ENCODE measurements around the gene F7. TPM values are rescaled to one million over a fixed set of nuclear protein-coding genes. Genes with fewer than 3 reads are reported as not detected.
"Not testable (repeated sequence)": the region's sequence is repeated elsewhere in the genome, so short reads cannot be mapped to it uniquely, and the experiment has no call there.

F7 gene
- total and polyA plus RNA-seq, 4 donors: 0.08 to 0.69 TPM; not detected in 2

- Histone ChIP-seq H3K4me1 (ENCODE audit: control insufficient read depth in 1 of 2, insufficient read depth in 2 of 2, low read length in 2 of 2) (no peaks in the 10 kb centered on the region), H3K4me3 (ENCODE audit: low read length in 2 of 2) (no peak overlapping the region), H3K27ac (ENCODE audit: low read depth in 1 of 2, low read length in 2 of 2) (no peak overlapping the region), H3K9me3 (ENCODE audit: control insufficient read depth, low read length) (no peaks in the 10 kb centered on the region), H3K27me3 (ENCODE audit: control insufficient read depth in 1 of 2, insufficient read depth in 2 of 2, low read length in 1 of 2) (no peaks in the 10 kb centered on the region), H3K36me3 (ENCODE audit: control insufficient read depth in 1 of 2, insufficient read depth in 2 of 2, low read length in 1 of 2) (no peaks in the 10 kb centered on the region)
- WGBS, 2 donors: 73 to 79% methylated on average over 9 of the region's 9 CpGs
- DNase-seq: no peak
- intact Hi-C loops (cut with DNase I): no loop called here
- no peak for ATAC-seq (ENCODE audit: low FRiP score)
These were observed 1.9 kb upstream of the F7 start for GRCh38 chr13:113103646-113104045.

GRCh38 chr13:113105921-113106452, 396 bp downstream of the F7 start:
- Histone ChIP-seq H3K27me3 (ENCODE audit: control insufficient read depth in 1 of 2, insufficient read depth in 2 of 2, low read length in 1 of 2) (no peaks in the 10 kb centered on the region), H3K27ac (ENCODE audit: low read depth in 1 of 2, low read length in 2 of 2) (no peak overlapping the region), H3K36me3 (ENCODE audit: control insufficient read depth in 1 of 2, insufficient read depth in 2 of 2, low read length in 1 of 2) (no peaks in the 10 kb centered on the region), H3K9me3 (ENCODE audit: control insufficient read depth, low read length) (no peaks in the 10 kb centered on the region), H3K4me3 (ENCODE audit: low read length in 2 of 2) (no peak overlapping the region), H3K4me1 (ENCODE audit: control insufficient read depth in 1 of 2, insufficient read depth in 2 of 2, low read length in 2 of 2) (no peaks in the 10 kb centered on the region)
- WGBS, 2 donors: 53 to 58% methylated on average over 16 of the region's 16 CpGs
- intact Hi-C loops (cut with DNase I): no loop called here
- DNase-seq (no peak), ATAC-seq (ENCODE audit: low FRiP score) (no peak)

- no peaks in the 10 kb centered on the region for H3K9me3 ChIP-seq (ENCODE audit: control insufficient read depth, low read length)
- DNase-seq (peak in 1 of 2 donors; percentile 9), ATAC-seq (ENCODE audit: low FRiP score) (no peak)
- H3K27ac ChIP-seq (ENCODE audit: low read depth in 1 of 2, low read length in 2 of 2): no peak overlapping the region
- H3K36me3 ChIP-seq (ENCODE audit: control insufficient read depth in 1 of 2, insufficient read depth in 2 of 2, low read length in 1 of 2): no peaks in the 10 kb centered on the region
- no peaks in the 10 kb centered on the region for H3K4me1 ChIP-seq (ENCODE audit: control insufficient read depth in 1 of 2, insufficient read depth in 2 of 2, low read length in 2 of 2)
- H3K27me3 ChIP-seq (ENCODE audit: control insufficient read depth in 1 of 2, insufficient read depth in 2 of 2, low read length in 1 of 2): no peaks in the 10 kb centered on the region
- H3K4me3 ChIP-seq (ENCODE audit: low read length in 2 of 2): no peak overlapping the region
- 79 to 80% methylated on average over 22 to 25 of the region's 25 CpGs for WGBS, 2 donors
- intact Hi-C loops (cut with DNase I): no loop called here
These were observed 1.2 kb downstream of the F7 start for GRCh38 chr13:113106711-113107351.

DNA sequence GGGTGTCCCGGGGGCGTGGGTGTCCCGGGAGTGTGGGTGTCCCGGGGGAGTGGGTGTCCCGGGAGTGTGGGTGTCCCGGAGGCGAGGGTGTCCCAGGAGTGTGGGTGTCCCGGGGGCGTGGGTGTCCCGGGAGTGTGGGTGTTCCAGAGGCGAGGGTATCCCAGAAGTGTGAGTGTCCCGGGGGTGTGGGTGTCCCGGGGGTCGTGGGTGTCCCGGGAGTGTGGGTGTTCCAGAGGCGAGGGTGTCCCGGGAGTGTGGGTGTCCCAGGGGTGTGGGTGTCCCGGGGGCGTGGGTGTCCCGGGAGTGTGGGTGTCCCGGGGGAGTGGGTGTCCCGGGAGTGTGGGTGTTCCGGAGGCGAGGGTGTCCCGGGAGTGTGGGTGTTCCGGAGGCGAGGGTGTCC, 2.9 kb downstream of the F7 start:
- H3K27me3 ChIP-seq (ENCODE audit: control insufficient read depth in 1 of 2, insufficient read depth in 2 of 2, low read length in 1 of 2); H3K4me3 ChIP-seq (ENCODE audit: low read length in 2 of 2); H3K27ac ChIP-seq (ENCODE audit: low read depth in 1 of 2, low read length in 2 of 2); ATAC-seq (ENCODE audit: low FRiP score); H3K36me3 ChIP-seq (ENCODE audit: control insufficient read depth in 1 of 2, insufficient read depth in 2 of 2, low read length in 1 of 2); intact Hi-C loops (cut with DNase I); H3K4me1 ChIP-seq (ENCODE audit: control insufficient read depth in 1 of 2, insufficient read depth in 2 of 2, low read length in 2 of 2); H3K9me3 ChIP-seq (ENCODE audit: control insufficient read depth, low read length): not testable (repeated sequence)
- WGBS, 2 donors: 96 to 97% methylated on average over 8 to 27 of the region's 27 CpGs
- DNase-seq: peak; percentile 9 to 19

GRCh38 chr13:113109151-113110047, 3.8 kb downstream of the F7 start:
- intact Hi-C loops (cut with DNase I): no loop called here
- 29 to 31% methylated on average over 68 to 73 of the region's 73 CpGs for WGBS, 2 donors
- ATAC-seq (ENCODE audit: low FRiP score): no peak
- no peak overlapping the region for H3K27ac ChIP-seq (ENCODE audit: low read depth in 1 of 2, low read length in 2 of 2)
- no peaks in the 10 kb centered on the region for H3K9me3 ChIP-seq (ENCODE audit: control insufficient read depth, low read length)
- H3K27me3 ChIP-seq (ENCODE audit: control insufficient read depth in 1 of 2, insufficient read depth in 2 of 2, low read length in 1 of 2): no peaks in the 10 kb centered on the region
- H3K4me3 ChIP-seq (ENCODE audit: low read length in 2 of 2): no peak overlapping the region
- peak; percentile 39 to 72 for DNase-seq
- H3K36me3 ChIP-seq (ENCODE audit: control insufficient read depth in 1 of 2, insufficient read depth in 2 of 2, low read length in 1 of 2): no peaks in the 10 kb centered on the region
- no peaks in the 10 kb centered on the region for H3K4me1 ChIP-seq (ENCODE audit: control insufficient read depth in 1 of 2, insufficient read depth in 2 of 2, low read length in 2 of 2)

DNA sequence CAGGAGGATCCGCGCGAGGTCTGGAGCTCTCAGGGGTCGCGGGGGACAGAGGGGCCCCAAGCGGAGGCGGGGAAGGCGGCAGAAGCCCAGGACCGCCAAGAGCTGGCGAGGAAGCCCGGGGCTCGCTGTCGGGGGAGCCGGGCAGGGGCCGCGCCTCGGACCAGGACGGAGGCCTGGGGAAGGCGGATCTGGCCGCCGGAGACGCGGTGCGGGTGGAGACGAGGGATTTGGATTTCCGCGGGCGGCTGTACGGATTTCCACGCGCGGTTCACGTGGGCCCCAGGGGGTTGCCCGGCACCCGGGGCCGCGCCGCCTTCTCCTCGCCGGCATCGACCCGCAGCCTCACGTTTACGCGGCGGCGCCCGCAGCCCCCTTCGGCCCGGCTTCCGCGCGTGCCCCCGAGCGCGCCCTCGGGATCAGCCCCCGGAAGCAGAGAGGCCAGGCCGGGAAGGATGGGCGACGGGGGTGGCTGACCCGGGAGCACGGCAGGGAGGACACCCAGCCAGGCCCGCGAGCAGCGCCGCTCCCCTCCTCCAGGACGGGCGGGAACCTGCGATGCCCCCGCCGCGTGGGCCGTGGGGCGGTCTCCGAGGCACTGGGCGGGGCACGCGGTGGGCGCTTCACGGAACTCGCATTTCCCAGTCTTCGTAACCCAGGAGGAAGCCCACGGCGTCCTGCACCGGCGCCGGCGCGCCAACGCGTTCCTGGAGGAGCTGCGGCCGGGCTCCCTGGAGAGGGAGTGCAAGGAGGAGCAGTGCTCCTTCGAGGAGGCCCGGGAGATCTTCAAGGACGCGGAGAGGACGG, 4.7 kb downstream of the F7 start:
- Histone ChIP-seq H3K36me3 (ENCODE audit: control insufficient read depth in 1 of 2, insufficient read depth in 2 of 2, low read length in 1 of 2) (no peaks in the 10 kb centered on the region), H3K27ac (ENCODE audit: low read depth in 1 of 2, low read length in 2 of 2) (no peak overlapping the region), H3K4me1 (ENCODE audit: control insufficient read depth in 1 of 2, insufficient read depth in 2 of 2, low read length in 2 of 2) (no peaks in the 10 kb centered on the region), H3K4me3 (ENCODE audit: low read length in 2 of 2) (peak overlapping the region; percentile 1 to 21), H3K9me3 (ENCODE audit: control insufficient read depth, low read length) (no peaks in the 10 kb centered on the region), H3K27me3 (ENCODE audit: control insufficient read depth in 1 of 2, insufficient read depth in 2 of 2, low read length in 1 of 2) (no peaks in the 10 kb centered on the region)
- 1 to 2% methylated on average over 70 to 99 of the region's 99 CpGs for WGBS, 2 donors
- no peak for ATAC-seq (ENCODE audit: low FRiP score)
- peak; percentile 46 to 76 for DNase-seq
- intact Hi-C loops (cut with DNase I): no loop called here

GRCh38 chr13:113110852-113111315, 5.3 kb downstream of the F7 start:
- H3K4me3 ChIP-seq (ENCODE audit: low read length in 2 of 2): peak overlapping the region in 1 of 2 donors; percentile 21
- no peaks in the 10 kb centered on the region for H3K9me3 ChIP-seq (ENCODE audit: control insufficient read depth, low read length)
- H3K4me1 ChIP-seq (ENCODE audit: control insufficient read depth in 1 of 2, insufficient read depth in 2 of 2, low read length in 2 of 2): no peaks in the 10 kb centered on the region
- 19 to 24% methylated on average over 41 to 49 of the region's 49 CpGs for WGBS, 2 donors
- peak; percentile 24 to 73 for DNase-seq
- no peak overlapping the region for H3K27ac ChIP-seq (ENCODE audit: low read depth in 1 of 2, low read length in 2 of 2)
- intact Hi-C loops (cut with DNase I): no loop called here
- H3K27me3 ChIP-seq (ENCODE audit: control insufficient read depth in 1 of 2, insufficient read depth in 2 of 2, low read length in 1 of 2): no peaks in the 10 kb centered on the region
- ATAC-seq (ENCODE audit: low FRiP score): peak; percentile 49
- H3K36me3 ChIP-seq (ENCODE audit: control insufficient read depth in 1 of 2, insufficient read depth in 2 of 2, low read length in 1 of 2): no peaks in the 10 kb centered on the region

DNA sequence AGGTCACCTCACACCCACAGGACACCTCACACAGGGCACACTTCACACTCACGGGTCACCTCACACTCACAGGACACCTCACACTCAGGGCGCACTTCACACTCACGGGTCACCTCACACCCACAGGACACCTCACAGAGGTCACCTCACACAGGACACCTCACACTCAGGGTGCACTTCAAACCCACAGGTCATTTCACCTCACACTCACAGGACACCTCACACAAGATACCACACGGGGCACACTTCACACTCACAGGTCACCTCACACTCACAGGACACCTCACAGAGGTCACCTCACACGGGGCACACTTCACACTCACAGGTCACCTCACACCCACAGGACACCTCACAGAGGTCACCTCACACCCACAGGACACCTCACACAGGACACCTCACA, 6.2 kb downstream of the F7 start:
- H3K4me3 ChIP-seq (ENCODE audit: low read length in 2 of 2); H3K27me3 ChIP-seq (ENCODE audit: control insufficient read depth in 1 of 2, insufficient read depth in 2 of 2, low read length in 1 of 2); ATAC-seq (ENCODE audit: low FRiP score); intact Hi-C loops (cut with DNase I); H3K4me1 ChIP-seq (ENCODE audit: control insufficient read depth in 1 of 2, insufficient read depth in 2 of 2, low read length in 2 of 2); H3K9me3 ChIP-seq (ENCODE audit: control insufficient read depth, low read length); H3K36me3 ChIP-seq (ENCODE audit: control insufficient read depth in 1 of 2, insufficient read depth in 2 of 2, low read length in 1 of 2); H3K27ac ChIP-seq (ENCODE audit: low read depth in 1 of 2, low read length in 2 of 2): not testable (repeated sequence)
- WGBS, 2 donors: 91 to 94% methylated on average over 5 of the region's 5 CpGs
- DNase-seq: peak; percentile 11 to 35

Measured in aorta (tissue), 5 donors.